Natural killer cell (primary cell): ENCODE measurements around the gene FAM136A. TPM values are rescaled to one million over a fixed set of nuclear protein-coding genes. Genes with fewer than 3 reads are reported as not detected.
A peak's percentile ranks its signal among the peaks of the same experiment; 100 is the strongest.

Experiments
- ATAC-seq, 3 donors: fragments of 150-1000 bp in 2 of 3; fragments of 200-7000 bp in 1 of 3; cut with Tn5 transposase; 1 replicate in 1 of 3; 2 replicates in 2 of 3; pipeline ENCODE4 v1.10.0; 2021; ENCODE audit warnings: mild to moderate bottlenecking in 2 of 3, moderate library complexity in 2 of 3
- DNase-seq, 2 donors: peaks; one replicate each; pipeline versions ENCODE4 v3.0.0 to v3.0.0-alpha.2; 2013 to 2021; ENCODE audit warnings: mixed read lengths in 1 of 2
- H3K27ac ChIP-seq: one replicate; pipeline ENCODE4 v1.5.1; 2013; ENCODE audit warnings: mild to moderate bottlenecking, low read length
- H3K27me3 ChIP-seq: one replicate; pipeline ENCODE4 v1.6.1; 2013; ENCODE audit warnings: low read length; ENCODE audit not compliant: control insufficient read depth, insufficient read depth
- H3K36me3 ChIP-seq: one replicate; pipeline ENCODE4 v1.6.1; 2013; ENCODE audit warnings: low read length; ENCODE audit not compliant: control insufficient read depth, insufficient read depth
- H3K4me1 ChIP-seq: one replicate; pipeline ENCODE4 v1.6.1; 2013; ENCODE audit warnings: low read length; ENCODE audit not compliant: control insufficient read depth, insufficient read depth
- H3K4me3 ChIP-seq: one replicate; pipeline ENCODE4 v1.5.1; 2013; ENCODE audit warnings: low read length
- H3K9me3 ChIP-seq: one replicate; pipeline ENCODE4 v1.6.1; 2013; ENCODE audit warnings: low read length; ENCODE audit not compliant: control insufficient read depth, insufficient read depth
- H3K27ac Mint-ChIP-seq, 2 donors: one replicate each; pipeline ENCODE4 v1.8.0; 2022; ENCODE audit warnings: mild to moderate bottlenecking in 2 of 2, mixed read lengths in 2 of 2, moderate library complexity in 1 of 2
- H3K27me3 Mint-ChIP-seq, 2 donors: one replicate each; pipeline ENCODE4 v1.8.0; 2022; ENCODE audit warnings: low read depth in 2 of 2, mixed read lengths in 2 of 2
- H3K36me3 Mint-ChIP-seq: one replicate; pipeline ENCODE4 v1.8.0; 2022; ENCODE audit warnings: mixed read lengths
- H3K4me1 Mint-ChIP-seq, 2 donors: one replicate each; pipeline ENCODE4 v1.8.0; 2022; ENCODE audit warnings: mixed read lengths in 2 of 2
- H3K4me3 Mint-ChIP-seq: one replicate; pipeline ENCODE4 v1.8.0; 2022; ENCODE audit warnings: mild to moderate bottlenecking, moderate library complexity, mixed read lengths
- H3K9me3 Mint-ChIP-seq, 2 donors: one replicate each; pipeline ENCODE4 v1.8.0; 2022; ENCODE audit warnings: mixed read lengths in 2 of 2
- CTCF ChIP-seq: fragments of 200-600 bp; IDR thresholded peaks from one replicate; pipeline ENCODE4 v1.8.0; 2022; ENCODE audit warnings: antibody characterized with exemption
- WGBS: methylation state at CpG from one replicate; pipeline ENCODE4 v1.1.7; 2013; ENCODE audit warnings: missing lambda C conversion rate; ENCODE audit not compliant: insufficient coverage; 5-methylcytosine and 5-hydroxymethylcytosine counted together
- intact Hi-C: fragments of 100-400 bp; cut with micrococcal nuclease; formaldehyde crosslinking; loops from one replicate; pipeline ENCODE4 v1.14.2; 2022
- total RNA-seq, 4 donors: library from RNA; stranded (reverse); fragments of 120-200 nt in 1 of 4; gene quantifications; one replicate each; pipeline versions ENCODE4 v1.2.3 to v1.2.4, GENCODE V29; 2013 to 2022

The FAM136A gene
- total RNA-seq, 3 donors from 2014 or later (not counting 1 experiment from before 2014, with no cell fraction given): 32.5 to 38.3 (median 36.6) TPM

GRCh38 chr2:70248181-70248847 is 53.6 kb downstream of the FAM136A start, which contains the start of gene TIA1:
TIA1 (minus strand) TSS chr2:70248628; CDS start chr2:70248430, 198 bp downstream.
- Histone ChIP-seq H3K27me3 (no peaks in the 10 kb centered on the region), H3K36me3 (no peaks in the 10 kb centered on the region), H3K9me3 (no peaks in the 10 kb centered on the region), H3K4me3 (peak within 1 kb of the TSS; percentile 85), H3K4me1 (peaks cover 9% of the 10 kb centered on the region), H3K27ac (peak within 1 kb of the TSS; percentile 92)
- Mint-ChIP-seq H3K9me3 (no peaks in the 10 kb centered on the region), H3K36me3 (peaks cover 5% of the 10 kb centered on the region), H3K27ac (peak within 1 kb of the TSS; percentile 91 to 98), H3K27me3 (no peaks in the 10 kb centered on the region), H3K4me3 (peak within 1 kb of the TSS; percentile 98), H3K4me1 (peaks cover 37 to 45% of the 10 kb centered on the region in 2 donors)
- ATAC-seq (peak; percentile 94 to 98 (median 96)), DNase-seq (peak; percentile 97 to 100)
- no peak for TF ChIP-seq CTCF
- under 1% methylated on average over 47 of the region's 47 CpGs for WGBS
- intact Hi-C loops: loop anchor here (1.0 kb wide), 3 partner anchors 45 to 333 kb away; partner anchors contain the start of genes C2orf42, MXD1 and SNRPG

GRCh38 chr2:70247364-70248180 is 54.3 kb downstream of the FAM136A start:
- no peaks in the 10 kb centered on the region for H3K36me3 ChIP-seq
- H3K27ac ChIP-seq: peak overlapping the region; percentile 92
- Mint-ChIP-seq H3K27me3 (no peaks in the 10 kb centered on the region), H3K36me3 (peaks cover 5% of the 10 kb centered on the region), H3K4me1 (peaks cover 42 to 48% of the 10 kb centered on the region in 2 donors), H3K4me3 (peak overlapping the region; percentile 98), H3K9me3 (no peaks in the 10 kb centered on the region), H3K27ac (peak overlapping the region; percentile 91 to 98)
- intact Hi-C loops: loop anchor here (1.0 kb wide), 3 partner anchors 46 to 332 kb away; partner anchors contain the start of genes C2orf42, MXD1 and SNRPG
- no peaks in the 10 kb centered on the region for H3K27me3 ChIP-seq
- H3K4me1 ChIP-seq: peaks cover 9% of the 10 kb centered on the region
- peak overlapping the region; percentile 85 for H3K4me3 ChIP-seq
- TF ChIP-seq CTCF: no peak
- 0% methylated on average over 17 of the region's 20 CpGs for WGBS
- no peak for DNase-seq
- H3K9me3 ChIP-seq: no peaks in the 10 kb centered on the region
- no peak for ATAC-seq

Other genes with a start within 250 kb of the FAM136A start
- 100 to 1,000 TPM; 329 to 358 (median 352) TPM for gene PCBP1, start 214.6 kb downstream of the FAM136A start, total RNA-seq
- 10 to 100 TPM; 22.7 to 31.5 (median 25.7) TPM for gene C2orf42, start 111.0 kb downstream of the FAM136A start, total RNA-seq
- gene TIA1, start 53.4 kb downstream of the FAM136A start, total RNA-seq: 100 to 1,000 TPM in 1 of 3 donors, 10 to 100 TPM in 2; 76.9 to 113 (median 93.2) TPM
- 10 to 100 TPM in 2 of 3 donors, 1 to 10 TPM in 1; 9.5 to 15.5 (median 10.9) TPM for gene PCYOX1, start 43.9 kb downstream of the FAM136A start, total RNA-seq
- 10 to 100 TPM; 62.5 to 83.3 (median 73.0) TPM for gene SNRPG, start 8.3 kb downstream of the FAM136A start, total RNA-seq